HPDE6-E6E7 (cell line): ENCODE data around the gene PIR.

Experiments
- DNase-seq: peaks from one replicate; pipeline ENCODE4 v3.0.0; 2011; ENCODE audit warnings: missing footprints; ENCODE audit errors: extremely low spot score

PIR gene

DNA sequence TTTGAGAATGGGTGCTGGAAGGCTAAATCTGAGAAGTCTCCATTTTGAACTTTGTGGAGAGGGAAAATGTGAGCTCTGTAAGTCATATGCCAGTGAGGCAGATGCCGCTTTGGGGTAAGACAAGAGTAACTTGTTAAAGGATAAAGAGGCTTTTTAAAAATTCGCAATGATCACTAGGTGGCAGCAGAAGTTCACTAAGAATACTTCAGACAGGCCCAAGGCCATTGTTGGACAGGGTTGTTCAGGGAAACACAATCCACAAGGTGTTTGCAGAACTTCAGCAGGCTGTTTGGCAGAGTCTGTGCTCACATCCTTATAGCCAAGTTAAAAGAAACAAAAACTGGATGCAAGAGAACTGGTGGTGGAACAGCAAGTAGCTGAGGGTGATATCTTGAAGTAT, 144.1 kb downstream of the PIR start:
- DNase-seq = peak; percentile 25

DNA sequence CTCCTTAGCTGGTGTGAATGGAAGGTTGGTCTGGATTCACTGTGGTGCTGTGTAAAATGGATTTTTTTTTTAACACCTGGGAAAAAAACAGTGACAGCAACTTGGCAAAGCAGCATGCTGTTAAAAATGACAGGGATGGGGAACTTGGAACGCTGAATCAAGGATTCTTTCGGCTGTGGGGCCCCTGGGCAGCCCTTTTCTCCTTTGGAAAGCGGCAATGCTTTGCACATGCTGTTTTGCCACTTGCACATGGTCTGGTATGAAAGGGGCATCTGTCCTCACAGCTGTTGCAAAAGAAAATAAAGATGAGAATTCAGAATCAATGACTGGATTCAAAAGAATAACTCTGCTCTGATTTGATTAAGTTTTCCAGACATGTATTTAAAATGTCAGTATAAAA, 147.2 kb downstream of the PIR start:
- DNase-seq = no peak

DNA sequence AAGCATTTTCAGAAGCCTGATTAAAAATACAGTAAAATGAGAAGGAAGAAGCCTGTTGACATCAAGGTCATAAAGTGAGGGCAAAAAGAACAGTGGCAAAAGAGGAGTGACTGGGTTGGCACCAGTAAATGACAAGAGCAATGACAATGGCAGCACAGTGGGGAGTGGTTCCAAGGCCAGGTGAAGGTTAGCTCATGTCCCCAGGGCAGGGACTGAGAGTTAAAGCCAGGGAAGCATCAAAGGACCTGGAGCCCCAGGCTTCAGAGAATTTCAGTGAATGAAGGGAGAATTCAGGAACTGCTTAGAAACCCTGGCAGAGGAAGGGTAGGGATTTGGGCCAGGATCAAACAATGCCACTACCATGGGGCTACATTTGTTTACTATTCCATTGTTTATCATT, 149.0 kb downstream of the PIR start:
- no peak for DNase-seq

DNA sequence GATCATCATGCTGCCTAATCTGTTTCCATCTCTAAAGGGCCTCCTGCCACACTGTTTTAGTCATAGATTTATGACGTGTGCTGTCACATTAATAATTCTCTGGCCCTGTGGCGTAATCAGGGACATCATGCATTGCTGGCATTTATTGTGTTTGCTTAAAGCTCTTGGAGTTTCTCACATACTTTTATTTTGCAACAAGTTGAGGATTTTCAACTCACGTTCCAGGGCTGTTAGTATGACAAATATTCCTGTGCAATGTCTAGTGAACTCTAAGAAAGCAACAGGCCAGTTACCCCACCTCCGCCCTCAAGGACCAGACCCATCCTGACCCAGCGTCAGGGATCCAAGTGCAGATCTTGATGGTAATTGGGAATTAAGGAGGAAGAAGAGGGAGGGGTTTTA, 150.1 kb downstream of the PIR start:
- DNase-seq = no peak

DNA sequence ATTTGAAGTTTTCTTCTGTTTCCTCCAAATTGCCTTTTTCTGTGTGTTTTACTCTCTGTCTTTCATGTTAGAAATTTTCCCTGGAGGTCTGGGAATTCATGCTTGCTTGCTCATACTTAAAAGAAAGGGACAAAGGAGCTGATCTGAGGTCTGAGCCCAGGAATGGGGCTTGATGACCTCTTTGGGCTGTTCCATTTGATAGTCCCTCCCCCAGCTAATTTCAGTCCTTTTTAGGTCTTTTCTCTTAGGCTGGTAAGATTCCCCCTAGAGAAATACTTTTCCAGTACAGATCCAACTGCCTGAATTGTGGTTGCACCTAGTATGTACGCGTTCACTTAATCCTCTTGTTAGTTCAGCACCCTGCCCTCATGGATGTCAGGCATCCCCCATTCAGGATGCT, 152.3 kb downstream of the PIR start:
- DNase-seq = no peak

DNA sequence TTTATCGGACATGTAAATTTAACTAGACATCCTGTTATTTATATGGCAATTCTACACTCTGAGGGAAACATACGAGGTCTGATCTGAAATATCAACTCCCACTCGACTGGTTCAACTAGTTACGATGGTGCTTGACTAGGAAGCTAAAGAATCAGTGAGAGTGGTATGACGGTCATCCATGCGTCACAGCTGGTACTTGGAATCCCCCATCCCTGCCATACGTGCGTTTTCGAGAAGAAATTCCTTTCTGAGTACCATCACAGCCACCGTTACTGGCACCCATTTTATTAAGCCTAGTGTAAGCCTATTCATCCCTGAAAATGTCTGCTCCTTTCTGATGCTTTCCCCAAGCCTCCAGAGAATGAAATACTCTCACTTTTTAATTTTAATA, 157.1 kb downstream of the PIR start:
- peak; percentile 25 for DNase-seq

DNA sequence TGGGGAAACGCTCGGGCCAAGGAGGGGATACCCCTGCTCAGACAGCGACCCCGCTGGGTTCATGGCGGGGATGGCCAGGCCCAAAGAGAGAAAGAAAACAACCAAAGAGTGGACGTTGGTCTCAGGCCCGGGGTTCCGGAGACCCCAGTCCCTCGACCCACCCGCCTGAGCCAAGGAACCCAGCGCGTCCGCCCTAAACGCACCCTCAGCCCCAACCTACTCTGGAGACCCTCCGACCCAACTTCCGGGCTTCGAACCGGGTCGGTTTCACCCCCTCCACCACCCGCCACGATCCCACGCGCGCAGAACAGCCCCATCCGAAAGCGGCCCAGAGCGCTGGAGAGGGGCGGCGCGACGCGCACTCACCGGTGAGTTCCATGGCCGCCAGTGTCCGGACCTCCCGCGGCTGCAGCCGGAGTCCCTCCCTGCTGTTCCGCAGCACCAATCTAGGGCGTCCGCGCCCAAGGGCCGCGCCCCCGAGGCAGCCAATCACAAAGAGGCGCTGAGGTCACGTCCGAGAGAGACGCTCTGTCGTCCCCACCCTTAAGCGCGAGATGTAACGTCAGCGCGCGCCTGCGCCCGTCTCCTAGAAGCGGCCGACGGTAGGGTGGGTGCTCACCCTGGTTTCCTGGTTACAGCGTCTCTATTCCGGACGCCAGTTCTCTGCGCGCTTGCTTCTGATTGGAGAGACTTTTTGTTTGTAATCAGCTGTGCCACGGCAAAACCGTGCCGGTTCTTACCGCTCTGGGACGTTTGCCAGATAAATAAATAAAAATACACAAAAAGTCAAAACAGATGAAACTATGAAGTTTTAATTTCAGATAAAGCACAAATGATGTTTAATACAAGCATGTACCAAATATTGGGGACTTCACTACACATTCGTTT, 157.8 kb downstream of the PIR start, which contains the start of gene PIGA:
Gene PIGA, minus strand, starts transcription at position 389 of the 888 bp plus-strand sequence. CDS start 3,593 bp downstream, outside the sequence.
- DNase-seq = peak; percentile 77
